Measurements from ENCODE around the gene CCDC40.

The CCDC40 gene

DNA sequence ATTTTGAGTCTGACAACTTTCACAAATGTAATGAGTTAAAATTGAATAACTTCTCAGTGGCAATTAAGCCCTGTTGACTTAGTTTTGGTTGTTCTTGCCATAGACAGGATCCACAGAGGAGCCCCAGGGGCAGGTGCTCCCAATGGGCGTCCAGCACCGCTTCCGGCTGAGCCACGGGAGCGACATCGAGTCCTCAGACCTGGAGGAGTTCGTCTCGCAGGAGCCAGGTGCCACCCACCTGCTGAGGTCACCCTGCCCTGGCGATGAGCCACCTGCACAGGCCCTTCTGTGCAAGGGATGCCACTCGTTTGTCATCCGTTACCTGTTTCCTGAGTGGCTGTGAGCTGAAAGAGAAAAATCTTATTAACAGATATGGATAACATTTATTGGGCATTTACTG lies 10.7 kb downstream of the CCDC40 start:
- no peak for TF ChIP-seq JUND (IDR thresholded peaks at IDR 0.05; ENCODE audit: low read depth)
- peak in 1 of 2 experiments; percentile 72 for DNase-seq (ENCODE audit: low read depth in 1 of 2, low spot score in 1 of 2)
- in situ Hi-C loops (cut with HindIII; ENCODE audit: low pct_unique_long_range_greater_than_20kb, low sequenced_read_pairs): no loop called here

DNA sequence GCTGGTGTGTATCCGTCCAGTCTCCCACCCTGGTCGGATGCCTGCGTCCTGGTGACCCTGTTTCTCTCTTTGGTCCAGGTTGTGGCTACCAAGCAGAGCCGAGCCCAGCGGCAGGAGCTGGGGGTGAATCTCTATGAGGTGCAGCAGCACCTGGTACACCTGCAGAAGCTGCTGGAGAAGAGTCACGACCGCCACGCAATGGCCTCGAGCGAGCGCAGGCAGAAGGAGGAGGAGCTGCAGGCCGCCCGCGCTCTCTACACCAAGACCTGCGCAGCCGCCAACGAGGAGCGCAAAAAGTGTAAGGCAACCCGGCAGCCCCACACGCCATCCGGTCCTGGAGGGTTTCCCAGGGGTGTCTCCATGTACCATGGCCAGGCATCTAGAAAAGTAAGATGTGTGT lies 13.5 kb downstream of the CCDC40 start:
- in situ Hi-C loops (cut with HindIII; ENCODE audit: low pct_unique_long_range_greater_than_20kb, low sequenced_read_pairs): no loop called here
- DNase-seq (ENCODE audit: low read depth in 1 of 2, low spot score in 1 of 2): no peak
- no peak for TF ChIP-seq JUND (IDR thresholded peaks at IDR 0.05; ENCODE audit: low read depth)

DNA sequence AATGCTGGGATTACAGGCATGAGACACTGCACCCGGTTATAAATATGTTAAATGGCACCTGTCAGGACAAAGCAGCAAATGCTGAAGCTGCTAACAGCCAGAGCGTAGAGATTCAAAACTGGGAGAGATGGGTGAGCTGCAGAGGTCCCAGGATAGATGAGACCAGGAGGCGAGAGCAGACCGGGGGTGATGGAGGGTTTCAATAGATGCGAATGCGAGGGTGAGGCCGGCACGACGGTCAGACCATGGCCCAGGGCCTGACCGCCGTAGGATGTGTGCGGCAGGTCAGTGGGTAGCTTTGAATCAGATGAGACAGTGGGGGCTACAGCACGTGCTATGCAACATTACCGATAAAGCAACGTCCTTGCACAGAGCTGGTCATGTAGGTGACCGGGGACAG lies 14.3 kb downstream of the CCDC40 start:
- in situ Hi-C loops (cut with HindIII; ENCODE audit: low pct_unique_long_range_greater_than_20kb, low sequenced_read_pairs): no loop called here
- no peak for DNase-seq (ENCODE audit: low read depth in 1 of 2, low spot score in 1 of 2)
- no peak for TF ChIP-seq JUND (IDR thresholded peaks at IDR 0.05; ENCODE audit: low read depth)

- no peak for TF ChIP-seq JUND (IDR thresholded peaks at IDR 0.05; ENCODE audit: low read depth)
- in situ Hi-C loops (cut with HindIII; ENCODE audit: low pct_unique_long_range_greater_than_20kb, low sequenced_read_pairs): no loop called here
- no peak for DNase-seq (ENCODE audit: low read depth in 1 of 2, low spot score in 1 of 2)
Measured at GRCh38 chr17:80051681-80052080, 15.2 kb downstream of the CCDC40 start.

DNA sequence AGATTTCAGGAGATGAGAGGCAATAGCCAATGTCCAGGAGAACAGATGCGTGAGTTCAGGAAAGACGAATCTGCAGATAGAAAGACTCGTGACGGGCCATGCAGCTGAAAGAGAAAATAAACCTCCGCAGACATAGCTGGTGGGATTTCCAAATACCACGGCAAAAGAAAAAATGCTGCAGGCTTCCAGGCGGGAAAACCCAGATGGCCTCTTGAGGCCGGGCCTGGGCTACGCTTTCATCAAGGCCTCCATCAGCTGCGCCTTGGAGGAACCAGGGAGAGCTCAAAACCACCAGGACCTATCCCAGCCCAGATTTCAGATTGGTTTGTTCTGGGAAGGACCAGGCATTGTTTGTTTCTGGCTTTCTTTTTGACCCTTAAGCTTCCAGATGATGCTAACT lies 16.7 kb downstream of the CCDC40 start:
- DNase-seq (ENCODE audit: low read depth in 1 of 2, low spot score in 1 of 2): no peak
- in situ Hi-C loops (cut with HindIII; ENCODE audit: low pct_unique_long_range_greater_than_20kb, low sequenced_read_pairs): no loop called here
- TF ChIP-seq JUND (IDR thresholded peaks at IDR 0.05; ENCODE audit: low read depth): no peak

GRCh38 chr17:80055597-80055996 lies 19.2 kb downstream of the CCDC40 start:
- no peak for TF ChIP-seq JUND (IDR thresholded peaks at IDR 0.05; ENCODE audit: low read depth)
- in situ Hi-C loops (cut with HindIII; ENCODE audit: low pct_unique_long_range_greater_than_20kb, low sequenced_read_pairs): no loop called here
- DNase-seq (ENCODE audit: low read depth in 1 of 2, low spot score in 1 of 2): no peak

DNA sequence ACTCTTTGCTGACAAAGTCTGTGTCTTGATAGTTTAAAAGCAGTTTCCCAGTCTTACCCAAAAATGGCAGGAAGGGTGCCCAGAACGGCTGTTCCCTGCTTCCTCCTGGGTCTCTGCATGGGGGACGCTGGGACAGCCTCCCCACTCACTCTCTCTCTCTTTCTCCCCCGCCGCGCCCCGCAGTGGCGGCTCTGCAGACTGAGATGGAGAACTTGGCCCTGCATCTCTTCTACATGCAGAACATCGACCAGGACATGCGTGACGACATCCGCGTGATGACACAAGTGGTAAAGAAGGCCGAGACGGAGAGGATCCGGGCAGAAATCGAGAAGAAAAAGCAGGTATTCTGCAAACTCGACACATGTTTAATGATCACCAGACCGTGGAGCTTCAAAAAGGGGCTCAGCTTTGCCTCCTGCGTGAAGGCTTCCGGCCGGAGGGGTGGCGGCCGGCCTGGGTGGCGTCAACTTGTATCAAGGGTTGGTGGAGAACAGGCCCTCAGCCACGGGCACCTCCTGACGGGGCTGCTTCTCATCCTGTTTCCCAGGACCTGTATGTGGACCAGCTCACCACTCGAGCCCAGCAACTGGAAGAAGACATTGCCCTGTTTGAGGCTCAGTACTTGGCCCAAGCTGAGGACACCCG lies 22.0 kb downstream of the CCDC40 start:
- no peak for TF ChIP-seq JUND (IDR thresholded peaks at IDR 0.05; ENCODE audit: low read depth)
- DNase-seq (ENCODE audit: low read depth in 1 of 2, low spot score in 1 of 2): no peak
- in situ Hi-C loops (cut with HindIII; ENCODE audit: low pct_unique_long_range_greater_than_20kb, low sequenced_read_pairs): no loop called here

DNA sequence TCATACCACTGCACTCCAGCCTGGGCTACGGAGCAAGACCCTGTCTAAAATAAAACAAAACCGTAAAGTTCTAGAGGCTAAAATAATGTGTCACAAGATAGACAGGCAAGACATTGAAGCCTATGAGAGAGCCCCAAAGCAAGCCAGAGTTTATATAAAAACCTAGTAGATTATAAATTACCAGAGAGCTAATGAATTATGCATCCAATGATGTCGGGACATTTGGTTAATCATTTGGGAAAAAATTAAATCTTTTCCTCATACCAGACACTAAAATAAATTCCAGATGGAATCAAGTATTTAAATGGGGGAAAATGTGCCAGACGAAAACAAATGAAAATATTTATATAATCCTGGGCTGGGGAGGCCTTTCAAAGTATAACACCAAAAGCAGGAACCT lies 24.2 kb downstream of the CCDC40 start:
- no peak for DNase-seq (ENCODE audit: low read depth in 1 of 2, low spot score in 1 of 2)
- in situ Hi-C loops (cut with HindIII; ENCODE audit: low pct_unique_long_range_greater_than_20kb, low sequenced_read_pairs): no loop called here
- no peak for TF ChIP-seq JUND (IDR thresholded peaks at IDR 0.05; ENCODE audit: low read depth)

GRCh38 chr17:80061421-80061820 lies 25.0 kb downstream of the CCDC40 start:
- no peak for TF ChIP-seq JUND (IDR thresholded peaks at IDR 0.05; ENCODE audit: low read depth)
- no peak for DNase-seq (ENCODE audit: low read depth in 1 of 2, low spot score in 1 of 2)
- in situ Hi-C loops (cut with HindIII; ENCODE audit: low pct_unique_long_range_greater_than_20kb, low sequenced_read_pairs): no loop called here

DNA sequence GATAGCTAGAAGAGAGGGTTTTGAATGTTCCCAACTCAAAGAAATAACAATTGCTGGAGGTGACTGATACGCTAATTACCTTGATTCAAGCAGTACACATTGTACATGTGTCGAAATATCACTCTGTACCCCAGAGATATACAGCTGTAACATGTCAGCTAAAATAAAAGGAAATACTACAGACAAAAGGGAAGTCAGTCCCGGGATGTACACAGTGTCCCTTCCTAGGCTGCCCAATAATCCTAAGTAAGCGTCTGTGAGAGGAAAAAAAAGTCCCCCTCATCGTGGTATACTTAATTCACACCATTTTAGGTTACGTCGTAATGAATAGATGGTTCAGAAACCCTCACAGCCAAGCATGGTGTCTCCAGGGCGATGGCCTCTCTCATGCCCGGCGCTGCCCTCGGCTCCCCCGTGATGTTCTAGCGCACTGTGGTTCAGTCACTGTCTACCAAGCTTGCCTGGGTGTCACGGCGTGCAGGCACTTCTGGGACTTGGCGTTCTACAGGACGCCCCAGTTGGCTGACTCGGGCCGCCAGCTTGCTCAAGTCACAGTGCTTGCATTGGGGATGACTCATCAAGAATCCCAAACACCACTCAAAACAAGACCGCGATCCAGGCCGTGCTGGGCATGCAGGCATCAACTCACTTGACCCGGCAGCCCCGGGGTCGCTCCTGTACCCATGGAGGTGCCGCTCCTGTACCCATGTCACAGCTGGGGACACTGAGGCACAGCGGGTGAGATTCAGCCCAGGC lies 27.6 kb downstream of the CCDC40 start:
- TF ChIP-seq JUND (IDR thresholded peaks at IDR 0.05; ENCODE audit: low read depth): no peak
- in situ Hi-C loops (cut with HindIII; ENCODE audit: low pct_unique_long_range_greater_than_20kb, low sequenced_read_pairs): no loop called here
- DNase-seq (ENCODE audit: low read depth in 1 of 2, low spot score in 1 of 2): peak in 1 of 2 experiments; percentile 37

- in situ Hi-C loops (cut with HindIII; ENCODE audit: low pct_unique_long_range_greater_than_20kb, low sequenced_read_pairs): no loop called here
- TF ChIP-seq JUND (IDR thresholded peaks at IDR 0.05; ENCODE audit: low read depth): no peak
- DNase-seq (ENCODE audit: low read depth in 1 of 2, low spot score in 1 of 2): no peak
Measured at GRCh38 chr17:80064696-80065095, 28.3 kb downstream of the CCDC40 start.

DNA sequence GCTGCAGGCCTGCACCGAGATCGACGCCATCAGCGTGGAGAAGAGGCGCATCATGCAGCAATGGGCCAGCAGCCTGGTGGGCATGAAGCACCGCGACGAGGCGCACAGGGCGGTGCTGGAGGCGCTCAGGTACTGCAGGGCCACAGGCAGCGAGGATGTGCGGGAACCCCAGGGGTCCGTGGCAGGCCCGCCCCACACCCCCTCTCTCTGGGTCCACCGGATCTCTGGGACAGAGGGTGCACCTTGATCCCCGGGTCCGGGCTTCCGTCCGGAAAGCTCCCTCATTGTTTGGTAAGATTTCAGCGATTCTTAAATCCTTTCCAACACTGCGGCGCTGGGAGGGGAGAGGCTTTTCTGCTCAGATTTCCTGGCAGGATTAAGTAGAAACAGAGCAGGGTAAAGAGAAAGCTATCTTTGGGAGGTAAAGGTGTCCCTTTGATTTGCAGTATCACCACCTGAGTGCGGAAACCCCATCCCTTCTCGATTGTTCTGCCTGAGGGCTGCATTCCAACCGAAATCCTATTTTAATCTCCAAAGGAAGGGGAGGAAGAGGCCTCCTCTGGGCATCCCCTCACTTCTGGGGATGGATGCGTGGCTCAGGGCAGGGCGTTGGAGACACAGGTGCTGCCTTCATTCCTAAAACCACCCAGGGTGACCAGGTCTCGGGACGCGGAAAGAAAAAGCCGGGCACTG lies 29.2 kb downstream of the CCDC40 start:
- in situ Hi-C loops (cut with HindIII; ENCODE audit: low pct_unique_long_range_greater_than_20kb, low sequenced_read_pairs): no loop called here
- no peak for DNase-seq (ENCODE audit: low read depth in 1 of 2, low spot score in 1 of 2)
- no peak for TF ChIP-seq JUND (IDR thresholded peaks at IDR 0.05; ENCODE audit: low read depth)

- DNase-seq (ENCODE audit: low read depth in 1 of 2, low spot score in 1 of 2): no peak
- no peak for TF ChIP-seq JUND (IDR thresholded peaks at IDR 0.05; ENCODE audit: low read depth)
- in situ Hi-C loops (cut with HindIII; ENCODE audit: low pct_unique_long_range_greater_than_20kb, low sequenced_read_pairs): no loop called here
Measured at GRCh38 chr17:80067393-80067986, 31.0 kb downstream of the CCDC40 start.

Measured in T47D (cell line).